Choroid plexus epithelial cell (primary cell): Measurements from ENCODE around the gene PXYLP1.

Source experiments
- DNase-seq: peaks from one replicate; pipeline ENCODE4 v3.0.0-alpha.2; 2010; ENCODE audit warnings: low read depth
- H3K4me3 ChIP-seq: 2 replicates; pipeline ENCODE4 v1.5.1; 2011; ENCODE audit warnings: low read depth, mild to moderate bottlenecking, control low read depth, low read length, moderate library complexity
- CTCF ChIP-seq: conservative IDR thresholded peaks from 2 replicates; pipeline ENCODE4 v1.5.1; 2011; ENCODE audit warnings: low read depth, mild to moderate bottlenecking, control low read depth, inconsistent platforms, low read length, moderate library complexity

The PXYLP1 gene

GRCh38 chr3:141241616-141242376, 10.2 kb downstream of the PXYLP1 start:
- DNase-seq, result no peak
- H3K4me3 ChIP-seq, result no peak overlapping the region
- no peak for TF ChIP-seq CTCF

GRCh38 chr3:141242377-141243092, 10.9 kb downstream of the PXYLP1 start:
- H3K4me3 ChIP-seq, result no peak overlapping the region
- TF ChIP-seq CTCF, result no peak
- no peak for DNase-seq

GRCh38 chr3:141243271-141243707, 11.7 kb downstream of the PXYLP1 start:
- no peak overlapping the region for H3K4me3 ChIP-seq
- TF ChIP-seq CTCF, result no peak
- peak; percentile 36 for DNase-seq

GRCh38 chr3:141246224-141246957, 14.8 kb downstream of the PXYLP1 start:
- TF ChIP-seq CTCF, result no peak

GRCh38 chr3:141246958-141247301, 15.3 kb downstream of the PXYLP1 start:
- no peak for DNase-seq
- TF ChIP-seq CTCF, result no peak
- H3K4me3 ChIP-seq, result no peak overlapping the region

More at GRCh38 chr3:141246224-141246957, 14.8 kb downstream of the PXYLP1 start:
- H3K4me3 ChIP-seq, result no peak overlapping the region
- DNase-seq, result no peak

GRCh38 chr3:141248064-141248463, 16.4 kb downstream of the PXYLP1 start:
- TF ChIP-seq CTCF, result no peak
- H3K4me3 ChIP-seq, result no peak overlapping the region
- no peak for DNase-seq
